ENCODE data around the gene RANBP17. TPM values are rescaled to one million over a fixed set of nuclear protein-coding genes. Genes with fewer than 3 reads are reported as not detected.
A peak's percentile ranks its signal among the peaks of the same experiment; 100 is the strongest.

Gene RANBP17
- total and polyA plus RNA-seq, 8 donors, result 3.5 to 11.3 (median 7.9) TPM

- Histone ChIP-seq H3K27ac (no peak overlapping the region), H3K36me3 (no peaks in the 10 kb centered on the region), H3K9me3 (no peaks in the 10 kb centered on the region), H3K4me1 (no peaks in the 10 kb centered on the region), H3K4me3 (no peak overlapping the region), H3K27me3 (no peaks in the 10 kb centered on the region)
- ATAC-seq, result no peak
- FAIRE-seq, result no peak
- 90 to 100% methylated on average over 1 of the region's 1 CpG for WGBS, 2 donors
- DNase-seq, result no peak
- TF ChIP-seq, protein P1, sequence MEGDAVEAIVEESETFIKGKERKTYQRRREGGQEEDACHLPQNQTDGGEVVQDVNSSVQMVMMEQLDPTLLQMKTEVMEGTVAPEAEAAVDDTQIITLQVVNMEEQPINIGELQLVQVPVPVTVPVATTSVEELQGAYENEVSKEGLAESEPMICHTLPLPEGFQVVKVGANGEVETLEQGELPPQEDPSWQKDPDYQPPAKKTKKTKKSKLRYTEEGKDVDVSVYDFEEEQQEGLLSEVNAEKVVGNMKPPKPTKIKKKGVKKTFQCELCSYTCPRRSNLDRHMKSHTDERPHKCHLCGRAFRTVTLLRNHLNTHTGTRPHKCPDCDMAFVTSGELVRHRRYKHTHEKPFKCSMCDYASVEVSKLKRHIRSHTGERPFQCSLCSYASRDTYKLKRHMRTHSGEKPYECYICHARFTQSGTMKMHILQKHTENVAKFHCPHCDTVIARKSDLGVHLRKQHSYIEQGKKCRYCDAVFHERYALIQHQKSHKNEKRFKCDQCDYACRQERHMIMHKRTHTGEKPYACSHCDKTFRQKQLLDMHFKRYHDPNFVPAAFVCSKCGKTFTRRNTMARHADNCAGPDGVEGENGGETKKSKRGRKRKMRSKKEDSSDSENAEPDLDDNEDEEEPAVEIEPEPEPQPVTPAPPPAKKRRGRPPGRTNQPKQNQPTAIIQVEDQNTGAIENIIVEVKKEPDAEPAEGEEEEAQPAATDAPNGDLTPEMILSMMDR (IDR thresholded peaks at IDR 0.05), result no peak
- intact Hi-C loops (cut with DNase I), result no loop called here
These were observed 189.1 kb downstream of the RANBP17 start for GRCh38 chr5:171050916-171051315.

- WGBS, 2 donors, result 89 to 92% methylated on average over 3 of the region's 3 CpGs
- no peaks in the 10 kb centered on the region for H3K36me3 ChIP-seq
- no peaks in the 10 kb centered on the region for H3K9me3 ChIP-seq
- no peak overlapping the region for H3K27ac ChIP-seq
- FAIRE-seq (no peak), ATAC-seq (no peak), DNase-seq (no peak)
- H3K4me1 ChIP-seq, result no peaks in the 10 kb centered on the region
- no peaks in the 10 kb centered on the region for H3K27me3 ChIP-seq
- TF ChIP-seq, protein P1 (IDR thresholded peaks at IDR 0.05), result no peak
- intact Hi-C loops (cut with DNase I), result no loop called here
- H3K4me3 ChIP-seq, result no peak overlapping the region
These were observed 194.1 kb downstream of the RANBP17 start for GRCh38 chr5:171055875-171056454.

GRCh38 chr5:171067540-171068130 is 205.8 kb downstream of the RANBP17 start:
- TF ChIP-seq, protein P1 (IDR thresholded peaks at IDR 0.05), result no peak
- Histone ChIP-seq H3K4me3 (no peak overlapping the region), H3K36me3 (peaks cover 0 to 10% (median 0%) of the 10 kb centered on the region in 3 donors), H3K9me3 (no peaks in the 10 kb centered on the region), H3K27me3 (no peaks in the 10 kb centered on the region), H3K4me1 (no peaks in the 10 kb centered on the region), H3K27ac (no peak overlapping the region)
- 81 to 91% methylated on average over 2 of the region's 2 CpGs for WGBS, 2 donors
- no peak for ATAC-seq
- intact Hi-C loops (cut with DNase I), result no loop called here
- no peak for FAIRE-seq
- DNase-seq, result no peak

- Histone ChIP-seq H3K27ac (no peak overlapping the region), H3K4me3 (no peak overlapping the region), H3K4me1 (peaks cover 0 to 5% (median 3%) of the 10 kb centered on the region in 3 donors), H3K36me3 (no peaks in the 10 kb centered on the region), H3K27me3 (no peaks in the 10 kb centered on the region), H3K9me3 (no peaks in the 10 kb centered on the region)
- WGBS, 2 donors, result 29 to 32% methylated on average over 5 of the region's 5 CpGs
- no peak for FAIRE-seq
- no peak for DNase-seq
- peak in 2 of 4 donors; percentile 59 to 70 for ATAC-seq
- intact Hi-C loops (cut with DNase I), result no loop called here
- TF ChIP-seq, protein P1 (IDR thresholded peaks at IDR 0.05), result no peak
These were observed 212.9 kb downstream of the RANBP17 start for GRCh38 chr5:171074747-171075146.

Data from pancreas (tissue), 10 donors.